Spleen (tissue), 7 donors: Measurements from ENCODE around the gene TTC16.
"Not testable (repeated sequence)": the region's sequence is repeated elsewhere in the genome, so short reads cannot be mapped to it uniquely, and the experiment has no call there.

Source experiments
- POLR2A ChIP-seq, 3 donors: fragments of 450-650 bp; IDR thresholded peaks; one replicate each; pipeline ENCODE4 v1.5.1; 2017; ENCODE audit warnings: antibody characterized with exemption in 3 of 3, mild to moderate bottlenecking in 1 of 3
- POLR2AphosphoS5 ChIP-seq, 3 donors: sonication (generic); formaldehyde crosslinking; IDR thresholded peaks; one replicate each; pipeline ENCODE4 v1.5.1; 2017; ENCODE audit warnings: antibody characterized with exemption in 3 of 3
- TF ChIP-seq, protein P1 (sequence below), 11 experiments: fragments of 200-600 bp in 7 of 11; fragments of 450-650 bp in 4 of 11; sonication (generic) in 4 of 11; IDR thresholded peaks in 8 of 11; conservative IDR thresholded peaks in 3 of 11; 1 replicate in 7 of 11; 2 replicates in 4 of 11; pipeline versions ENCODE4 v1.4.0 to v1.8.0; 2016 to 2021; ENCODE audit warnings: antibody characterized with exemption in 11 of 11, inconsistent platforms in 4 of 11, mild to moderate bottlenecking in 1 of 11
- donor health status: DM: no; HTN: no; CAD: no; lungs with moderate emphysema.
- donor health status: DM: no; HTN: no; CAD: no.
- donor health status: DM: no; HTN: no; CAD: no.

GRCh38 chr9:127756776-127757175, 40.9 kb downstream of the TTC16 start:
- TF ChIP-seq, protein P1, sequence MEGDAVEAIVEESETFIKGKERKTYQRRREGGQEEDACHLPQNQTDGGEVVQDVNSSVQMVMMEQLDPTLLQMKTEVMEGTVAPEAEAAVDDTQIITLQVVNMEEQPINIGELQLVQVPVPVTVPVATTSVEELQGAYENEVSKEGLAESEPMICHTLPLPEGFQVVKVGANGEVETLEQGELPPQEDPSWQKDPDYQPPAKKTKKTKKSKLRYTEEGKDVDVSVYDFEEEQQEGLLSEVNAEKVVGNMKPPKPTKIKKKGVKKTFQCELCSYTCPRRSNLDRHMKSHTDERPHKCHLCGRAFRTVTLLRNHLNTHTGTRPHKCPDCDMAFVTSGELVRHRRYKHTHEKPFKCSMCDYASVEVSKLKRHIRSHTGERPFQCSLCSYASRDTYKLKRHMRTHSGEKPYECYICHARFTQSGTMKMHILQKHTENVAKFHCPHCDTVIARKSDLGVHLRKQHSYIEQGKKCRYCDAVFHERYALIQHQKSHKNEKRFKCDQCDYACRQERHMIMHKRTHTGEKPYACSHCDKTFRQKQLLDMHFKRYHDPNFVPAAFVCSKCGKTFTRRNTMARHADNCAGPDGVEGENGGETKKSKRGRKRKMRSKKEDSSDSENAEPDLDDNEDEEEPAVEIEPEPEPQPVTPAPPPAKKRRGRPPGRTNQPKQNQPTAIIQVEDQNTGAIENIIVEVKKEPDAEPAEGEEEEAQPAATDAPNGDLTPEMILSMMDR (IDR thresholded peaks at IDR 0.05 in 8 of 11, conservative IDR thresholded peaks at IDR 0.05 in 3 of 11): not testable (repeated sequence)
- TF ChIP-seq POLR2AphosphoS5, POLR2A (IDR thresholded peaks at IDR 0.05): not testable (repeated sequence)
